HFFc6 (cell line): Measurements from ENCODE around the gene TARS3. TPM values are rescaled to one million over a fixed set of nuclear protein-coding genes. Genes with fewer than 3 reads are reported as not detected.

Source experiments
- DNase-seq: peaks from one replicate; pipeline ENCODE4 v3.0.0-alpha.2; 2018
- H3K27ac Mint-ChIP-seq: 2 replicates; pipeline ENCODE4 v1.8.0; 2020; ENCODE audit warnings: mild to moderate bottlenecking, mixed read lengths
- H3K27me3 Mint-ChIP-seq: 2 replicates; pipeline ENCODE4 v1.8.0; 2021; ENCODE audit warnings: mild to moderate bottlenecking, moderate library complexity, mixed read lengths; ENCODE audit not compliant: insufficient read depth
- H3K36me3 Mint-ChIP-seq: 2 replicates; pipeline ENCODE4 v1.8.0; 2021; ENCODE audit warnings: low read depth, mixed read lengths
- H3K4me1 Mint-ChIP-seq: 2 replicates; pipeline ENCODE4 v1.8.0; 2020; ENCODE audit warnings: low read depth, mixed read lengths
- H3K4me3 Mint-ChIP-seq: 2 replicates; pipeline ENCODE4 v1.8.0; 2020; ENCODE audit warnings: mild to moderate bottlenecking, moderate library complexity, mixed read lengths
- H3K9me3 Mint-ChIP-seq: 2 replicates; pipeline ENCODE4 v1.8.0; 2020; ENCODE audit warnings: mild to moderate bottlenecking, mixed read lengths
- total RNA-seq, 6 experiments: library from RNA; stranded (reverse); fragmentation: NEBNext Ultra II Directional; extraction: Animal tissue kit (Norgen Biotek cat#: 25700); gene quantifications; 2 replicates in 1 of 6; 3 replicates in 5 of 6; pipeline ENCODE4 v1.2.3, GENCODE V29; 2021
- TF ChIP-seq, protein P1 (sequence below): fragments of 200-600 bp; sonication (generic); IDR thresholded peaks from 2 replicates; pipeline ENCODE4 v1.5.0; 2021; ENCODE audit warnings: antibody characterized with exemption, mild to moderate bottlenecking

TARS3 gene
- total RNA-seq, 6 experiments from 2014 or later: 6.7 to 9.1 (median 7.8) TPM

DNA sequence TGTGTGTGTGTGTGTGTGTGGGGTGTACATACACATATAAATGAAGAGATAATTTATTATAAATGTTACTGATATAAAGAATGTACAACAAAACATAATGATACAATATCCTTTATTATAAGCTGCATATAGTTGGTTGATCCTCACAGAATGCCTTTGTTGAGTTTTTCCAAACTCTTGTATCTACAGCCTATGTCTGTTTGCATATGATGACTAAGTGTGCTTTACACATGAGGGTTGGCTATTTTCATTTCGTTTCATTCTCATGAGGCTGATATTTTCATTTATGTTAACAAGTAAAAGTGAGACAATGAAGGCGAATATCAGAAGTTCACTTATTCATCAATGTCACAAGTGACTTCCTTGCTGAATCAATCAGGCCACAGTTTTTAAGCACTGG lies 117.2 kb downstream of the TARS3 start:
- H3K9me3 Mint-ChIP-seq: no peaks in the 10 kb centered on the region
- TF ChIP-seq, protein P1, sequence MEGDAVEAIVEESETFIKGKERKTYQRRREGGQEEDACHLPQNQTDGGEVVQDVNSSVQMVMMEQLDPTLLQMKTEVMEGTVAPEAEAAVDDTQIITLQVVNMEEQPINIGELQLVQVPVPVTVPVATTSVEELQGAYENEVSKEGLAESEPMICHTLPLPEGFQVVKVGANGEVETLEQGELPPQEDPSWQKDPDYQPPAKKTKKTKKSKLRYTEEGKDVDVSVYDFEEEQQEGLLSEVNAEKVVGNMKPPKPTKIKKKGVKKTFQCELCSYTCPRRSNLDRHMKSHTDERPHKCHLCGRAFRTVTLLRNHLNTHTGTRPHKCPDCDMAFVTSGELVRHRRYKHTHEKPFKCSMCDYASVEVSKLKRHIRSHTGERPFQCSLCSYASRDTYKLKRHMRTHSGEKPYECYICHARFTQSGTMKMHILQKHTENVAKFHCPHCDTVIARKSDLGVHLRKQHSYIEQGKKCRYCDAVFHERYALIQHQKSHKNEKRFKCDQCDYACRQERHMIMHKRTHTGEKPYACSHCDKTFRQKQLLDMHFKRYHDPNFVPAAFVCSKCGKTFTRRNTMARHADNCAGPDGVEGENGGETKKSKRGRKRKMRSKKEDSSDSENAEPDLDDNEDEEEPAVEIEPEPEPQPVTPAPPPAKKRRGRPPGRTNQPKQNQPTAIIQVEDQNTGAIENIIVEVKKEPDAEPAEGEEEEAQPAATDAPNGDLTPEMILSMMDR: no peak
- DNase-seq: no peak

DNA sequence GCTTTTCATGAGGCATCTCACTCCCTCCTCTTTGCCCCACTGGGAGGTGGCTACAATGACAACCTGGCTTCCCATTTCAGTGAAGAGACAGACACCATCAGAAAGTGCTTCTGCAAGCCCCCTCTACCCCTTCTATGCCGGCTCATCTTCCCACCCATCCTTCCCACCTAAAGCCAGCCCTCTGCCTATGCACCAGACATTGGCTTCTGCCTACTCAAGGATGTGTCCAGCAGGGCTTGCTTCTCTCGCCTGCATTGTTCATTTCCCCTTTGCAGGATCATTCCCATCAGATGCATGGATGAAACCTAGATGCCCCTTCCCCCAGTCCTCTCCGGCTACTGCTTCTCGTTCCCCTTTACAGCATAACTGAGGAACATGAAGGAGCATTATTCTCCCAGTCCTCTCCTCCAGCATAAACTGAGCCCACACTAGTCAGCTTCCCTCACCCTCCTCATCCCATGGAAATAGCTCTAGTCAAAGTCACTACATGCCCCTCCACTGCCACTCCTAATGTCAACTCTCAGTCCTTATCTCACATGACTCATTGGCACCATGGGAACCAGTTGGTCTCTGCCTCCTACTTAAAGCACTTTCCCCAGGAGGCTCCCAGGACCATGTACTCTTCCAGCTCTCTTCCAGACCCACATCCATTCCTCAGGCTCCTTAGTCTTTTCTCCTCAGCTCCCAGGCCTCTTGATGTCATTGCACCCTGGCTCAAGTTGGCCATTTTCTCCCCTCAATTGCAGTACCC lies 120.0 kb downstream of the TARS3 start:
- TF ChIP-seq, protein P1: no peak
- Mint-ChIP-seq H3K27ac (no peak overlapping the region), H3K4me3 (no peak overlapping the region), H3K27me3 (peaks cover 31% of the 10 kb centered on the region), H3K4me1 (no peaks in the 10 kb centered on the region), H3K36me3 (no peaks in the 10 kb centered on the region), H3K9me3 (no peaks in the 10 kb centered on the region)
- DNase-seq: no peak

More for the DNA sequence above, 117.2 kb downstream of the TARS3 start:
- no peak overlapping the region for H3K27ac Mint-ChIP-seq
- peaks cover 35% of the 10 kb centered on the region for H3K27me3 Mint-ChIP-seq
- H3K4me1 Mint-ChIP-seq: no peaks in the 10 kb centered on the region
- no peaks in the 10 kb centered on the region for H3K36me3 Mint-ChIP-seq
- no peak overlapping the region for H3K4me3 Mint-ChIP-seq

Other genes starting within 250 kb of the TARS3 start
- not detected for gene PCSK6, start 234.8 kb downstream of the TARS3 start, total RNA-seq
- 10 to 100 TPM; 31.4 to 35.9 (median 32.5) TPM for gene TM2D3, start 72.1 kb downstream of the TARS3 start, total RNA-seq
- gene OR4F6, start 79.0 kb upstream of the TARS3 start, total RNA-seq: not detected
- under 1 TPM; 0.14 to 0.27 (median 0.23) TPM for gene OR4F15, start 87.7 kb upstream of the TARS3 start, total RNA-seq